Measurements from ENCODE around the gene SETD1A.

The SETD1A gene

GRCh38 chr16:30990105-30990504 is 32.6 kb downstream of the SETD1A start:
- no peak overlapping the region for H3K27ac ChIP-seq
- no peak for TF ChIP-seq CTCF (conservative IDR thresholded peaks at IDR 0.05)
- no peak for TF ChIP-seq ZFX (IDR thresholded peaks at IDR 0.05)

GRCh38 chr16:30991052-30991451 is 33.5 kb downstream of the SETD1A start:
- no peak overlapping the region for H3K27ac ChIP-seq
- TF ChIP-seq ZFX (IDR thresholded peaks at IDR 0.05) (no peak), CTCF (conservative IDR thresholded peaks at IDR 0.05) (no peak)

DNA sequence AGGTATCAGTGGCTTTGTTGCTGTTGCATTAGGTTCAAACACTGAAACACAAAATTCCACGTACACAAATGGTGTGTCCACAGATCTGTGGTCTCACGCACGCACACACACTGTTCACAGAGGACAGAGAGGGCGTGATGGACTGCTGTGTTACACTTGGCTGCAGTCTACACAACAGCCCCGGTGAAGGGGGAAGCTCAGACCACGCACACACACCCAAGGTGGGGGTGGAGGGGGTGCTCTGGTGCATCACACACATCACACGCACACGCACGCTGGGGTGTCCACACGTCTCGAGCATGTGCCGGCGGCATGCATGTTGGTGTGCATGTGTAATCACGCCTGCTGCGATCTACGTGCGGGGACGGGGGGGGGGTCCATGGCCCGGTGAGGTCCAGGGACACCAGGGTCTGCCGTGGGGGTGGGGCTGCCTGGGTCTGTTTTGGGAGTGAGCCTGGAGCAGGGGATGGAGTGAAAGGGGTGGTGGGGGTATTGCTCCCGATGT is 34.8 kb downstream of the SETD1A start:
- TF ChIP-seq CTCF (conservative IDR thresholded peaks at IDR 0.05) (no peak), ZFX (IDR thresholded peaks at IDR 0.05) (no peak)
- H3K27ac ChIP-seq = no peak overlapping the region

GRCh38 chr16:30992931-30993816 is 35.6 kb downstream of the SETD1A start:
- TF ChIP-seq CTCF (conservative IDR thresholded peaks at IDR 0.05) (no peak), ZFX (IDR thresholded peaks at IDR 0.05) (no peak)
- no peak overlapping the region for H3K27ac ChIP-seq

DNA sequence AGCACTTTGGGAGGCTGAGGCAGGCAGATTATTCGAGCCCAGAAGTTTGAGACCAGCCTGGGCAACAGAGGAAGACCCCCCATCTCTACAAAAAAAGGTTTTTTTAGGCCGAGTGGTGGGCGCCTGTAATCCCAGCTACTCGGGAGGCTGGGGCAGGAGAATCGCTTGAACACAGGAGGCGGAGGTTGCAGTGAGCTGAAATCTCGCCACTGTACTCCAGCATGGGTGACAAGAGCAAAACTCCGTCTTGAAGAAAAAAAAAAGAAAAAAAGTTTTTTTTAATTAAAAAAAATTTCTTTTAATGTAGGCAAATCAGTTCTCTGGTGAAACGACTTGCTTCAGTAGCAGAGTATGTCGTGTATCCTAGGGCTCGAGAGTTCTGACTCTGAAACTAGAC is 38.4 kb downstream of the SETD1A start:
- TF ChIP-seq CTCF (conservative IDR thresholded peaks at IDR 0.05) = no peak
- no peak for TF ChIP-seq ZFX (IDR thresholded peaks at IDR 0.05)
- H3K27ac ChIP-seq = no peak overlapping the region

GRCh38 chr16:30996324-30996984 is 38.9 kb downstream of the SETD1A start:
- no peak overlapping the region; the same call in 1 of the 2 replicates for H3K27ac ChIP-seq
- TF ChIP-seq CTCF (conservative IDR thresholded peaks at IDR 0.05) (no peak), ZFX (IDR thresholded peaks at IDR 0.05) (no peak)
